Mesenchymal stem cell (in vitro differentiated cells and primary cell): ENCODE results near the gene C1QTNF1.

Experiments
- DNase-seq: peaks from one replicate; pipeline ENCODE4 v3.0.0-alpha.2; 2013
- H2AFZ ChIP-seq: one replicate; pipeline ENCODE4 v1.6.1; 2013; ENCODE audit warnings: low read depth, mild to moderate bottlenecking, control low read depth, inconsistent platforms, low read length, moderate library complexity
- H2AK5ac ChIP-seq: 2 replicates; pipeline ENCODE4 v1.6.1; 2013; ENCODE audit warnings: low read length, moderate library complexity, mild to moderate bottlenecking, inconsistent platforms; ENCODE audit not compliant: severe bottlenecking
- H2BK120ac ChIP-seq: one replicate; pipeline ENCODE4 v1.6.1; 2013; ENCODE audit warnings: low read depth, mild to moderate bottlenecking, inconsistent platforms, low read length, moderate library complexity
- H2BK12ac ChIP-seq, 2 experiments: one replicate each; pipeline ENCODE4 v1.6.1; 2013; ENCODE audit warnings: inconsistent platforms in 2 of 2, low read length in 2 of 2, mild to moderate bottlenecking in 2 of 2, moderate library complexity in 2 of 2, control low read depth in 1 of 2
- H2BK15ac ChIP-seq: one replicate; pipeline ENCODE4 v1.6.1; 2013; ENCODE audit warnings: mild to moderate bottlenecking, low read depth, inconsistent platforms; ENCODE audit not compliant: poor library complexity, severe bottlenecking
- H2BK5ac ChIP-seq: 2 replicates; pipeline ENCODE4 v1.6.1; 2013; ENCODE audit warnings: low read depth, mild to moderate bottlenecking, low read length, control low read depth, inconsistent platforms; ENCODE audit not compliant: poor library complexity, severe bottlenecking
- H3K14ac ChIP-seq, 2 experiments: one replicate each; pipeline ENCODE4 v1.6.1; 2013; ENCODE audit warnings: inconsistent platforms in 2 of 2, low read length in 2 of 2, control low read depth in 1 of 2, mild to moderate bottlenecking in 1 of 2, moderate library complexity in 1 of 2
- H3K18ac ChIP-seq, 2 experiments: one replicate each; pipeline ENCODE4 v1.6.1; 2013; ENCODE audit warnings: inconsistent platforms in 2 of 2, low read length in 2 of 2, control low read depth in 1 of 2, low read depth in 1 of 2, mild to moderate bottlenecking in 1 of 2
- H3K23ac ChIP-seq, 2 experiments: one replicate each; pipeline ENCODE4 v1.6.1; 2013; ENCODE audit warnings: inconsistent platforms in 2 of 2, low read length in 2 of 2, mild to moderate bottlenecking in 2 of 2, moderate library complexity in 2 of 2, control low read depth in 1 of 2
- H3K27ac ChIP-seq: 2 replicates; pipeline ENCODE4 v1.5.1; 2013; ENCODE audit warnings: mild to moderate bottlenecking, moderate library complexity, low read length, control low read depth, inconsistent platforms; ENCODE audit not compliant: poor library complexity, severe bottlenecking
- H3K27me3 ChIP-seq, 2 experiments: 2 replicates each; pipeline versions ENCODE4 v1.6.1 to v1.7.0; 2013; ENCODE audit warnings: low read length in 2 of 2, mild to moderate bottlenecking in 2 of 2, moderate library complexity in 2 of 2, control low read depth in 1 of 2, inconsistent platforms in 1 of 2; ENCODE audit not compliant: control insufficient read depth in 1 of 2, insufficient read depth in 1 of 2
- H3K36me3 ChIP-seq, 2 experiments: 2 replicates each; pipeline versions ENCODE4 v1.6.1 to v1.7.0; 2013; ENCODE audit warnings: low read length in 2 of 2, control low read depth in 1 of 2, inconsistent platforms in 1 of 2, low read depth in 1 of 2, mild to moderate bottlenecking in 1 of 2; ENCODE audit not compliant: insufficient read depth in 2 of 2, control insufficient read depth in 1 of 2
- H3K4ac ChIP-seq, 2 experiments: one replicate each; pipeline ENCODE4 v1.6.1; 2013; ENCODE audit warnings: inconsistent platforms in 2 of 2, low read length in 2 of 2, mild to moderate bottlenecking in 2 of 2, moderate library complexity in 2 of 2, control low read depth in 1 of 2, low read depth in 1 of 2
- H3K4me1 ChIP-seq: 2 replicates; pipeline ENCODE4 v1.6.1; 2013; ENCODE audit warnings: low read depth, low read length, control low read depth; ENCODE audit not compliant: control insufficient read depth, insufficient read depth
- H3K4me2 ChIP-seq: 2 replicates; pipeline ENCODE4 v1.6.1; 2013; ENCODE audit warnings: low read length, mild to moderate bottlenecking, inconsistent platforms; ENCODE audit not compliant: poor library complexity, severe bottlenecking
- H3K4me3 ChIP-seq, 2 experiments: 2 replicates each; pipeline versions ENCODE4 v1.5.1 to v1.7.0; 2013; ENCODE audit warnings: low read length in 2 of 2, mild to moderate bottlenecking in 2 of 2, control low read depth in 1 of 2, low read depth in 1 of 2; ENCODE audit not compliant: insufficient read depth in 1 of 2
- H3K79me1 ChIP-seq: replicated peaks from 2 replicates; pipeline ENCODE4 v1.6.1; 2013; ENCODE audit warnings: mild to moderate bottlenecking, control low read depth, low read length, inconsistent platforms; ENCODE audit not compliant: poor library complexity, severe bottlenecking
- H3K9ac ChIP-seq: 2 replicates; pipeline ENCODE4 v1.7.0; 2013; ENCODE audit warnings: mild to moderate bottlenecking, low read length, moderate library complexity
- H3K9me3 ChIP-seq: 2 replicates; pipeline ENCODE4 v1.7.0; 2013; ENCODE audit warnings: mild to moderate bottlenecking, low read length; ENCODE audit not compliant: control insufficient read depth
- H4K8ac ChIP-seq: one replicate; pipeline ENCODE4 v1.6.1; 2013; ENCODE audit warnings: inconsistent platforms, mild to moderate bottlenecking, low read length, moderate library complexity
- H4K91ac ChIP-seq: one replicate; pipeline ENCODE4 v1.6.1; 2013; ENCODE audit warnings: mild to moderate bottlenecking, low read length, inconsistent platforms
- WGBS: methylation state at CpG from one replicate; pipeline ENCODE4 v1.1.7; 2013; ENCODE audit warnings: mixed read lengths; 5-methylcytosine and 5-hydroxymethylcytosine counted together

C1QTNF1 gene

DNA sequence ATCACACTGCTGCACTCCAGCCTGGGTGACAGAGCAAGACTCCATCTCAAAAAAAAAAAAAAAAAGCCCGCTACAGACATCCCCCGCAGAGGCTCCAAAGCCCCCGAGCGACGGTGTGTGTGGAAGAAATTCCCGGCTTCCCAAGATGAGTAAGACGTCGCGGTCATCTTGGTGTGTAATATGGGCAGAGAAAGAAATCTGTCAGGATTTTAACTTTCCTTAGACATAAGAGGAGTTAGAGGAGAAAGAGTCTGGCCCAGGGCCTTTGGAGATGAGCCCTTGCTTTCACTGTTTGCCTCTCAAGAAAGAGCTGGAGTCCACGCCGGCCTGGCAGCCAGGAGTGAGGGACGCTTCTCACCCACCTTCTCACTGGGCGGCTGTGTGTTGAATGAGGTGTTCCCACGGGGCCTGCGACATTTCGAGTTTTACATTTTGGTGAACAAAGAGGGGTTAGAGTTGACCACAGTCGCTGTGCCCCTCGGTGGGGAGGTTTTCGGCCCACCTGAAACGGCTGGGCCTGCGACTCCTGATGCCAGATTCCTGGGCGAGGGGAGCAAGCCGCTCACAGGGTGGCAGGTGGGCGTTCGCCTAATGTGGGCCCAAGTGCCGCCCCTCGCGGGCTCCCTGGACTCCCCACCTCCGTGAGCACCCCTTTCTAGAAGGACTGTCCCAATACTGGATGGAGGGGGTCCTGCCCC lies 17.9 kb downstream of the C1QTNF1 start:
- Histone ChIP-seq H3K4me1 (no peaks in the 10 kb centered on the region), H2AK5ac (no peak overlapping the region), H2AFZ (no peak overlapping the region), H3K9me3 (no peaks in the 10 kb centered on the region), H3K23ac (no peak overlapping the region), H2BK15ac (no peak overlapping the region), H3K4me3 (no peak overlapping the region), H3K14ac (no peak overlapping the region), H4K91ac (no peak overlapping the region), H2BK12ac (no peak overlapping the region), H2BK120ac (no peak overlapping the region), H3K9ac (peak overlapping the region; percentile 75), H3K27ac (no peak overlapping the region), H2BK5ac (no peak overlapping the region), H3K27me3 (peaks cover 0 to 21% of the 10 kb centered on the region in 2 experiments), H4K8ac (no peak overlapping the region), H3K4ac (no peak overlapping the region), H3K36me3 (peaks cover 0 to 3% of the 10 kb centered on the region in 2 experiments), H3K79me1 (no peaks in the 10 kb centered on the region), H3K18ac (no peak overlapping the region), H3K4me2 (no peak overlapping the region)
- DNase-seq: no peak
- WGBS: 87% methylated on average over 25 of the region's 29 CpGs

DNA sequence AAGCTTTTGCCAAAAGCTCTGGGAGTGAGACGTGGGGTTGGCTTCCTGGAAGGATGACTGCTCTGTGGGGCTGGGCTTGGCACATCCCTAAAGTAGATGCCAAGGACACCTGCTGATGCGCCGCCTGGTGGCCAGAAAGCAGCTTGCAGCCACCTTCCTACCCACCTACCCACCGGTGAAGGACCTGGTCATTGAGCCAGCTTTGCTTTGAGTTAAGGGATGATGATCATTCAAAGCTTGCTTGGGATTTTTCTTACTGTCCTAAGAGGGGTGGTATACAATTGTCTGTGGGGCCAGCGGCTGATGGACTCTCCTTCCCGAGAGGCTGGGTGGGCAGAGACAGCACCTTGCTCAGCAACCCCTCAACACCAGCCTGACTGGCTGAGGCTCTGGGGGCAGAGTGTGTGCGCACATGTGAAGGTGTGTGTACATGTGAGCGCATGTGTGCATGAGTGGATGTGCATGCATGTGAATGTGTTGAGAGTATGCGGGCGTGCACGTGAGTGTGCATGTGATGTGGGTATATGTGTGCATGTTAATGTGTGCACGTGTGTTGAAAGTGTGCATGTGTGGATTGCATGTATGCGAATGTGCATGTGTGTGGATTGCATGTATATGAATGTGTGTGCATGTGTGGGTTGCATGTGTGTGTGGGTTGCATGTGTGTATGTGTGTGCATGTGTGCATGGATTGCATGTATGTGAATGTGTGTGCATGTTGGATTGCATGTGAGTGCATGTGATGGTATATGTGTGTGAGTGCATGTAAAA lies 18.6 kb downstream of the C1QTNF1 start:
- 75% methylated on average over 11 of the region's 13 CpGs for WGBS
- Histone ChIP-seq H2AK5ac (no peak overlapping the region), H2AFZ (no peak overlapping the region)

DNA sequence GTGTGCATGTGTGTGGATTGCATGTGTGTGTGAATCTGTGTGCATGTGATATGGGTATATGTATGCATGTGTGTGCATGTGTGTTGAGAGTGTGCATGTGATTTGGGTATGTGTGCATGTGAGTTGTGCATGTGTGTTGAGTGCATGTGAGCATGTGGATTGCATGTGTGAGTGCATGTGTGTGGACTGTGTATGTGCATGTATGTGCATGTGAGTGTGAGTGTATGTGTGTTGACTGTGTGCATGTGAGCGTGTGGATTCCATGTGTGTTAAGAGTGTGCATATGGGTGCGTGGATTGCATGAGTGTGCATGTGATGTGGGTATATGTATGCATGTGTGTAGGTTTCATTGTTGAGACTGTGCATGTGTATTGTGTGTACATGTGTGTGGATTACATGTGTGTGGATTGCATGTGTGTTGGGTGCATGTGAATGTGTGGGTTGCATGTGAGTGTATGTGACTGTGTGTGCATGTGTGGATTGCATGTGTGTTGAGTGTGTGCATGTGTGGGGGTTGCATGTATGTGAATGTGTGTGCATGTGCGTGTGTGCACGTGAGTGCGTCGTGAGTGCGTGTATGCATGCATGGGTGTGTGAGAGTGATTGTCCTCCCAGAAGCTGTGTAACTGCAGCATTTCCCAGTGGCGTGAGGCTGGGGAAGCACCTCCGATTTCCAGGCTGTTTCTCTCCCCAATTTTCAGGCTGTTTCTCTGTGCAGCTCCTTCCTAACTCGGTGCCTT lies 19.4 kb downstream of the C1QTNF1 start:
- H2BK15ac ChIP-seq: no peak overlapping the region
- peak overlapping the region; percentile 21 for H4K91ac ChIP-seq
- H3K23ac ChIP-seq: no peak overlapping the region
- H3K4ac ChIP-seq: no peak overlapping the region
- peaks cover 0 to 21% of the 10 kb centered on the region in 2 experiments for H3K27me3 ChIP-seq
- H2AFZ ChIP-seq: no peak overlapping the region
- H3K36me3 ChIP-seq: peaks cover 0 to 7% of the 10 kb centered on the region in 2 experiments
- no peak overlapping the region for H2BK5ac ChIP-seq
- no peak overlapping the region for H3K4me3 ChIP-seq
- H3K4me1 ChIP-seq: no peaks in the 10 kb centered on the region
- H3K9me3 ChIP-seq: no peaks in the 10 kb centered on the region
- WGBS: 93% methylated on average over 10 of the region's 10 CpGs
- no peak overlapping the region for H2BK120ac ChIP-seq
- no peak overlapping the region for H3K14ac ChIP-seq
- H2AK5ac ChIP-seq: no peak overlapping the region
- H3K18ac ChIP-seq: no peak overlapping the region
- H4K8ac ChIP-seq: no peak overlapping the region
- H3K4me2 ChIP-seq: no peak overlapping the region
- no peak for DNase-seq
- no peak overlapping the region for H3K9ac ChIP-seq
- H3K27ac ChIP-seq: no peak overlapping the region
- H3K79me1 ChIP-seq: no peaks in the 10 kb centered on the region
- H2BK12ac ChIP-seq: no peak overlapping the region

More for the DNA sequence above, 18.6 kb downstream of the C1QTNF1 start:
- H2BK15ac ChIP-seq: no peak overlapping the region
- H3K27me3 ChIP-seq: peaks cover 0 to 21% of the 10 kb centered on the region in 2 experiments
- H3K4me3 ChIP-seq: no peak overlapping the region
- H3K4ac ChIP-seq: no peak overlapping the region
- H2BK12ac ChIP-seq: no peak overlapping the region
- H3K9ac ChIP-seq: peak overlapping the region; percentile 75
- DNase-seq: no peak
- H2BK120ac ChIP-seq: no peak overlapping the region
- no peak overlapping the region for H3K23ac ChIP-seq
- peak overlapping the region; percentile 21 for H4K91ac ChIP-seq
- H2BK5ac ChIP-seq: no peak overlapping the region
- no peaks in the 10 kb centered on the region for H3K79me1 ChIP-seq
- H3K4me2 ChIP-seq: no peak overlapping the region
- peaks cover 0 to 4% of the 10 kb centered on the region in 2 experiments for H3K36me3 ChIP-seq
- H3K9me3 ChIP-seq: no peaks in the 10 kb centered on the region
- H3K4me1 ChIP-seq: no peaks in the 10 kb centered on the region
- no peak overlapping the region for H3K18ac ChIP-seq
- H3K27ac ChIP-seq: no peak overlapping the region
- no peak overlapping the region for H4K8ac ChIP-seq
- H3K14ac ChIP-seq: no peak overlapping the region

DNA sequence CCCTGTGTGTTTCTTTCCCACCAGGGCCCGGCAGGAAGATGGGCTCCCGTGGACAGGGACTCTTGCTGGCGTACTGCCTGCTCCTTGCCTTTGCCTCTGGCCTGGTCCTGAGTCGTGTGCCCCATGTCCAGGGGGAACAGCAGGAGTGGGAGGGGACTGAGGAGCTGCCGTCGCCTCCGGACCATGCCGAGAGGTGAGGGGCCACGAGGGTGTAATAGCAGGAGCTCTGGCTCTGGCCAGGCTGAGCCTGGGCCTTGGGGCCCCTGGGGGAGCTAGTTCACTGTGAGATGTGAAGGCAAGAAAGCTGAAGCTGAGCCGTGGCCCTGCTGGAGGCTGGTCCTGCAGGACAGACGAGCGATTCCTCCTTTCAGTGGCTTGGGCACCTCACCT lies 20.0 kb downstream of the C1QTNF1 start:
- no peak overlapping the region for H2BK12ac ChIP-seq

More for the DNA sequence above, 20.0 kb downstream of the C1QTNF1 start:
- no peaks in the 10 kb centered on the region for H3K79me1 ChIP-seq
- H2BK120ac ChIP-seq: no peak overlapping the region
- H3K9me3 ChIP-seq: no peaks in the 10 kb centered on the region
- H2AK5ac ChIP-seq: no peak overlapping the region
- no peak overlapping the region for H3K4ac ChIP-seq
- 65% methylated on average over 12 of the region's 12 CpGs for WGBS
- H3K18ac ChIP-seq: no peak overlapping the region
- no peak overlapping the region for H3K4me3 ChIP-seq
- no peak overlapping the region for H2AFZ ChIP-seq
- no peak overlapping the region for H2BK15ac ChIP-seq
- H3K27me3 ChIP-seq: peaks cover 0 to 21% of the 10 kb centered on the region in 2 experiments
- no peak overlapping the region for H3K27ac ChIP-seq
- H4K8ac ChIP-seq: no peak overlapping the region
- no peak overlapping the region for H3K14ac ChIP-seq
- H3K4me2 ChIP-seq: no peak overlapping the region
- H2BK5ac ChIP-seq: no peak overlapping the region
- H4K91ac ChIP-seq: no peak overlapping the region
- no peak overlapping the region for H3K9ac ChIP-seq
- H3K4me1 ChIP-seq: no peaks in the 10 kb centered on the region
- DNase-seq: no peak
- H3K36me3 ChIP-seq: peaks cover 0 to 7% of the 10 kb centered on the region in 2 experiments
- no peak overlapping the region for H3K23ac ChIP-seq
